HCT116 (cell line): Measurements from ENCODE around the gene DCBLD2.

Source experiments
- POLR2AphosphoS5 ChIP-seq: IDR thresholded peaks from 2 replicates; pipeline ENCODE4 v1.6.1; 2011; ENCODE audit warnings: mild to moderate bottlenecking, low read depth, low read length, moderate library complexity
- TF ChIP-seq, protein P1 (sequence below), 3 experiments: fragments of 200-600 bp in 1 of 3; sonication (generic) in 1 of 3; IDR thresholded peaks in 2 of 3; conservative IDR thresholded peaks in 1 of 3; 2 replicates each; pipeline ENCODE4 v1.5.1; 2012 to 2017; ENCODE audit warnings: low read depth in 2 of 3, low read length in 2 of 3, antibody characterized with exemption in 1 of 3, borderline replicate concordance in 1 of 3, control low read depth in 1 of 3, mild to moderate bottlenecking in 1 of 3, mixed read lengths in 1 of 3, mixed run types in 1 of 3, moderate library complexity in 1 of 3; ENCODE audit not compliant: insufficient read depth in 1 of 3

DNA sequence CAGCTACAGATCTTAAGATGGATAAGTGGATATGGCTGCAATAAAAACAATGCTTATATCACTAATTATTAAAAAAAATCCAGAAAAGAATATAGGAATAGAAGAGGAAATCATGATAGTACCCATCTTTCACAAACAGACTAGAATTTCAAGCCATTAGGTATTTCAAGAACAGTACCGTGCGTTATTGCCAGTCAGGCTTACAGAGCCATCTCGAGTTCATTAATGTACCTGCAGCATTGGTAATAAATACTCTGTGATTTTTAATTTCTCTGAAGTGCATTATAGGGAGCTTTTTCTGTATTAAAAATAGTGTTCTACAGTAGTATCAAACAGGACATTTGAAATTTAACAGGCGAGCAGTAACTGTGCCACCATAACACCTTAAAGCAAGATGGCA lies 102.7 kb downstream of the DCBLD2 start:
- TF ChIP-seq, protein P1, sequence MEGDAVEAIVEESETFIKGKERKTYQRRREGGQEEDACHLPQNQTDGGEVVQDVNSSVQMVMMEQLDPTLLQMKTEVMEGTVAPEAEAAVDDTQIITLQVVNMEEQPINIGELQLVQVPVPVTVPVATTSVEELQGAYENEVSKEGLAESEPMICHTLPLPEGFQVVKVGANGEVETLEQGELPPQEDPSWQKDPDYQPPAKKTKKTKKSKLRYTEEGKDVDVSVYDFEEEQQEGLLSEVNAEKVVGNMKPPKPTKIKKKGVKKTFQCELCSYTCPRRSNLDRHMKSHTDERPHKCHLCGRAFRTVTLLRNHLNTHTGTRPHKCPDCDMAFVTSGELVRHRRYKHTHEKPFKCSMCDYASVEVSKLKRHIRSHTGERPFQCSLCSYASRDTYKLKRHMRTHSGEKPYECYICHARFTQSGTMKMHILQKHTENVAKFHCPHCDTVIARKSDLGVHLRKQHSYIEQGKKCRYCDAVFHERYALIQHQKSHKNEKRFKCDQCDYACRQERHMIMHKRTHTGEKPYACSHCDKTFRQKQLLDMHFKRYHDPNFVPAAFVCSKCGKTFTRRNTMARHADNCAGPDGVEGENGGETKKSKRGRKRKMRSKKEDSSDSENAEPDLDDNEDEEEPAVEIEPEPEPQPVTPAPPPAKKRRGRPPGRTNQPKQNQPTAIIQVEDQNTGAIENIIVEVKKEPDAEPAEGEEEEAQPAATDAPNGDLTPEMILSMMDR (IDR thresholded peaks at IDR 0.05 in 2 of 3, conservative IDR thresholded peaks at IDR 0.05 in 1 of 3; ENCODE audit: borderline replicate concordance in 1 of 3, insufficient read depth in 1 of 3, low read depth in 2 of 3, low read length in 2 of 3), result no peak
- no peak for TF ChIP-seq POLR2AphosphoS5
